NOMO-1 (cell line): ENCODE results near the gene CALM3.
"Not testable (repeated sequence)": the region's sequence is repeated elsewhere in the genome, so short reads cannot be mapped to it uniquely, and the experiment has no call there.

Experiments used
- DNase-seq, 2 experiments: peaks; one replicate each; lab custom pipeline; 2025; ENCODE audit not compliant: unreplicated experiment in 2 of 2; lab: John Stamatoyannopoulos, UW

The CALM3 gene

DNA sequence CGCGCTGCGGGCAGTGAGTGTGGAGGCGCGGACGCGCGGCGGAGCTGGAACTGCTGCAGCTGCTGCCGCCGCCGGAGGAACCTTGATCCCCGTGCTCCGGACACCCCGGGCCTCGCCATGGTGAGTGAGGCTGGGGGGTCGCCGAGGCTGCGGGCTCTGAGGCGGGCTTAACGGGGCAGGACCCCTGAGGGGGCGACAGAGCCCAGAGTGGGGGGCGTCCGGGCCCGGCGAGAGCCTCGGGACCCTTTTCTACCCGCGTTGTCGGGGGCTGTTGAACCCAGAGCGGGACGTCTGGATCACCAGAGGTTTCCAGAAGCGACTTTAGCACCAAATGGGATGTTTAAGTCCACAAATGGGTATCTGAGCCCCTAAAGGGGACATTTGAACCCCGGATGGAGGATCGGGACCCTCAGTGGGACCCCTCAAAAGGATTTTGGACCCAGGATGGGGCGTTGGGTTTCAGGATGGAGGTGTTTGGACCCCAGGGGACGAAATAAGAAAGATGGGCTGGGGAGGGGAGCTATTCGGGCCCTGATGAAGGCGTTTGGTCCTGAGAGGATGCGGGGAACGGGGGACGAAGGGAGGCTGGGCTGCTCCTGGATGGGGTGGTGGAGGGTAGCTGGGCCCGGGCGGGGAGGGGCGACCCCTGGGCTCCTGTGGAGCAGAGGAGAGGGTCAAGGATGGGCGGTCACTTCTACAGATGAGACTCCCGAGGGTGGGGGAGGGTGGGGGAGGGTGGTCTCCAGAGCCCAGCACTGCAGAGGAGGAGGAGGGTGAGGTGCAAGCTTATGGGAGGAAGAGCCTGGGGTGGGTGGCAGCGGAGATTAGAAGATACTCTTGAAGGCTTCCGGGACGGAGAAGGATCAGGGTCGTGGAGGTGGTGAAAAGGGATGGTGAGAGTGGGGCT is at the start of gene CALM3:
TSS of gene CALM3 (plus strand) at position 13 of the 907 bp plus-strand sequence. CDS start at position 118, 105 bp downstream.
- DNase-seq: no peak

GRCh38 chr19:46552891-46553290 is 48.2 kb upstream of the CALM3 start:
- no peak for DNase-seq

DNA sequence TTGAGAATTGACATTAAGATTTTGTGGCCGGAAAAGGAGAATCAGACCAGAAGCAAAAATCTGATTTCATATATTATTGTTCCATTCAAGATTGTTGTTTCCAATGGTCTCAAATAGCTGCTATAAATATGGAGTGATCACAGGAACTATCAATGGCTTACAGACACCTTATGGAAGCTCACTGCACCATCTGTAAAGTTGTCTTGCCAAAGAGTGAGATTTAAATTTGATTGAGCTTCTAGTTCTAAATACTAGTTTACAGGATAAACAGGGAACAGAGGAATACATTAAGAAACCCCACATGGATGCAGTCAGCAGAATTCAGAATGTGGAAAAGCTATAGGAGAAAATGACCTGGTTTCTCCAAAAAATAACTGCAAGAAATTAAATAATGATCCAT is 47.0 kb upstream of the CALM3 start:
- no peak for DNase-seq

- DNase-seq: peak; percentile 61 to 90
Observed at GRCh38 chr19:46555628-46556280, 45.4 kb upstream of the CALM3 start.

DNA sequence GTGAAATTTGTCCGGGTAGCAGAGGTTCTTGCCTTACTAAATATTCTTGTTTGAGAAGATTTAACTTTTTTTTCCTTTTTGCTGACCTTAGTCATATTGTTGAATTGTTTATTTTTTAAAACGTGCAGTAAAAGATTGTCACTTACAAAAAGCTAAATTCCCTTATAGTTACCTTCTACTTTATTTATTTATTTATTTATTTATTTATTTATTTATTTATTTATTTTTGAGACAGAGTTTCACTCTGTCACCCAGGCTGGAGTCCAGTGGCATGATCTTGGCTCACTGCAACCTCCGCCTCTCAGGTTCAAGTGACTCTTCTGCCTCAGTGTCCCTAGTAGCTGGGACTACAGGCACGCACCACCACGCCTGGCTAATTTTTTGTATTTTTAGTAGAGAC is 44.7 kb upstream of the CALM3 start:
- not testable (repeated sequence) for DNase-seq

DNA sequence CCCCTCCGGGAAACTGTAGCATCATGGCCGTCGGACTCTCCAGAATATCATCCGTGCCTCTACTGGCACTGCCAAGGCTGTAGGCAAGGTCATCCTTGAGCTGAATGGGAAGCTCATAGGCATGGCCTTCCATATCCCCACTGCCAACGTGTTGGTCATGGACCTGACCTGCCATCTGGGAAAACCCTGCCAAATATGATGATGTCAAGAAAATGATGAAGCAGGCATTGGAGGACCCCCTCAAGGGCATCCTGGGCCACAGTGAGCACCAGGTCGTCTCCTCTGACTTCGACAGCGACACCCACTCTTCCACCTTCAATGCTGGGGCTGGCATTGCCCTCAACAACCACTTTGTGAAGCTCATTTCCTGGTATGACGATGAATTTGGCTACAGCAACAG is 41.9 kb upstream of the CALM3 start:
- no peak for DNase-seq

DNA sequence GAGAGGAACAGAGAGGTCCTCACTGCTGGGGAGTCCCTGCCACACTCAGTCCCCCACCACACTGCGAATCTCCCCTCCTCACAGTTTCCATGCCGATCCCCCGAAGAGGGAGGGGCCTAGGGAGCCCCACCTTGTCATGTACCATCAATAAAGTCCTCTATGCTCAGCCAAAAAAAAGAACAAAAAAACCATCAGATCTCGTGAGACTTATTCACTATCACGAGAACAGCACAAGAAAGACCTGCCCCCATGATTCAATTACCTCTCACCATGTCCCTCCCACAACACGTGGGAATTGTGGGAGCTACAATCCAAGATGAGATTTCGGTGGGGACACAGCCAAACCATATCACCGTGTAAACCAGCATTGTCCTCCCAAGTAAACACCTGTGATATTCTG is 41.5 kb upstream of the CALM3 start:
- DNase-seq: not testable (repeated sequence)

DNA sequence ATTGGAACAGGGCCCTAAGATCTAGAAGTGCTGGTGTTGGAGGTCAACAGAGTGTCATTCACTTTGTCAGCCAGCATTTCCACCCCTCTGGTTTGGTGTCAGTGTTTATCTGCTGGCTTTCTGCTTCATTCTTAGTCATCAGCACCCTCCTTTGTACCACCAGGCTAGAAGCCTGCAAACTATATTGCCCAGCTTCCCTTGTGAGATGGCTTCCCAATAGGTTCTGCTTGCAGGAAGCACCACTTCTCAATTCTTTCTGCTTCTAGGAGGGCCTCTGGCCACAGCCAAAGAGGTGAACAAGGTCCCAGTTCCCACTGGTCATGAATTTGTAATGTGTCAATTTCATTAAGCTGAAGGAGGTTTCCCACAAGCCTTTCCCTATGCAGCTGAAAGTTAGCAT is 36.4 kb upstream of the CALM3 start:
- DNase-seq: no peak

GRCh38 chr19:46571495-46571894 is 29.6 kb upstream of the CALM3 start:
- DNase-seq: no peak

DNA sequence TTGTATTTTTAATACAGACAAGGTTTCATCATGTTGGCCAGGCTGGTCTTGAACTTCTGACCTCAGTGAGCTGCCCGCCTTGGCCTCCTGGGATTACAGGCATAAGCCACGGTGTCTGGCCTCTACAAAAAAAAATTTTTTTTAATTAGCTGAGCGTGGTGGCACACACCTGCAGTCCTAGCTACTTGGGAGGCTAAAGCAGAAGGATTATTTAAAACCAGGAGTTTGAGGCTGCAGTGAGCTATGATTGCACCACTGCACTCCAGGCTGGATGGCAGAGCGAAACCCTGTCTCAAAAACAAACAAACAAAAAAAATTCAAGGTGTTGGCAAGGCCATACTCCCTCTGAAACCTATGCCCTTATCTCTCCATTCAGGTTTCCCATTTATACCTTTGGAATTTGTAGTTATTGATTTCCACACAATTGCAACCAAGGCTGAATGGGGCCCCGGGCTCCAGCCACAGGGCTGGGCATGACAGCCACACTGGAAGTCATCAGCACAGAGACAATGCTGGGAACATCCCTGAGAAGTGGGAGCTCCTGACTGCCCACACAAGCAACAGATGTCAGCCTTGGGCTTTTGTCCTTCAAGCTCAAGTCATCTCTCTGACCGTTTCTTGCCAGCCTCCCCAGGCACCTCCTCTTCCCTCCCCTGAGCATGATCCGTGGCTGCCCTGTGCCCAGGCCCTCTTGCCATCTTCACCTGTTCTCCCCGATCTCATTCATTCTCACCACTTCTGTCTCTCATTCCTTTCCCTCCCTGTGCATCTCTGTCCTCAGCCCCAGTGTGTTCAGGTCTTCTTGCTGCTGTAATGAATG is 27.2 kb upstream of the CALM3 start:
- DNase-seq: no peak

- no peak for DNase-seq
Observed at GRCh38 chr19:46574533-46574932, 26.6 kb upstream of the CALM3 start.

DNA sequence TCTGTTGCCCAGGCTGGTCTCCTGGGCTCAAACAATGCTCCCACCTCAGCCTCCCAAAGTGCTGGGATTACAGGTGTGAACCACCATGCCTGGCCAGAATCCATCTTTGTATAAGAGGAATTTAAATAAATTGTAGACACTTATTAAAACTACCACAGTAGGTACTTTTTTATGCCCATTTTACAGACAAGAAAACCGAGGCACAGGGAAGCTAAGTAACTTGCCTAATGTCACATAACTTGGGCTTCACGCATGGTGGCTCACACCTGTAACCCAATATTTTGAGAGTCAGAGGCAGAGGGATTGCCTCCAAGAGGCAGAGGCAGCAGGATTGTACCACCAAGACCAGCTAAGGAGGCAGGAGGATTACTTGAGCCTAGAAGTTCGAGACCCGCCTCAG is 22.7 kb upstream of the CALM3 start:
- no peak for DNase-seq

DNA sequence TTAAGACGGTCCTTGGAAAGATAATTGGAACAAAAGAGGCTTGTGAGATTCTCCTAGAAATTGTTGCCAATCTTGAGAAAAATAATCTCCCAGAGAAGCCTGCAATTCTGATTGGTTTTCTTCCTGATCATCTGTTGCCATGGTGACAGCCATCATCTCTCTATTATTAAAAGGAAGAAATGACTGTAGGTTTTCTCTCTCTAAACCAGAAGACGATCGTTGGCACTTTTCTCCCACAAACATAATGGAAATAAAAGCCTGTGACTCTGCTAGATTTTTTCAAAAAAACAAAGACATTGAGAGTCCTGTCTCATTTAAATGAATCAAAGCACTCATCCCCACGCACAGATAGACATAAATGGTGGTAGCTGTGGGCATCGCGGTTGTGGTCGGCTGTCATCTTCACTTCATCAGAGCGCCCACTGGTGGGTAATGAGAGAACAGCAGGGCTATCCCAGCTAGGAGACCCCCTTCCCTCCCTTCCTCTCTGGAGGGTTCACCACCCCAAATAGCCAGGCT is 21.7 kb upstream of the CALM3 start:
- peak in 1 of 2 experiments; percentile 28 for DNase-seq

DNA sequence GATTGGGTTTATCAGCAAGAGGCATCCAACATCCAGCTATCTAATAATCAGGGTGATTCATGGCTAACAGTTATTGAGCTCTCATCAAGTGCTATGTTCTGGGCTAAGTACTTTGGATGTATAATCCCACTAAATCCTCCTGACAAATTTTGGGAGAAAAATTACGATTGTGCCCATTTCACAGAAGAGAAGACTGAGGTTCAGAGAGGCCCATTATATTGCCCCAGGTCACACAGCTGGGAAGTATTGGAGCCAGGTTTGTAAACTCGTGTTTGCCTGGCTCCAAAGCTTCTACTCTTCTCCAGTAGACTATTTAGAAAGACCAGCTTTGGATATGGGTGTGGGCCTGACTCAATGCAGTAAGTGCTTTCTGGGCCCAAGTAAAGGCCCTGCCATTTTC is 20.9 kb upstream of the CALM3 start:
- DNase-seq: no peak

DNA sequence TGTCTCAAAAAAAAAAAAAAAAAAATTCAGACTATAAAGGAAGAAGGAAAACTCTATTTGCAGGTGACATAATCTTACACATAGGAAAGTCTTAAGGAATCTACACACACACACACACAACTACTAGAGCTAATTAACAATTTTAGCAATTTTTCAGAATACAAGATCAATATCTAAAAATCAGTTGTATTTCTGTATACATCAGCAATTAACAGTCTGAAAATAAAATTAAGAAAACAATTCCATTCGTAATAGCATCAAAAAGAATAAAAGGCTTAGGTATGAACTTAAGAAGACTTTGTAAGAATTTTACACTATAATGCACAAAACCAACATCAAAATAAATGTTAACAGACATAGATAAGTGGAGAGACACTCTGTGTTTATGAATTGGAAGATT is 15.6 kb upstream of the CALM3 start:
- DNase-seq: no peak

DNA sequence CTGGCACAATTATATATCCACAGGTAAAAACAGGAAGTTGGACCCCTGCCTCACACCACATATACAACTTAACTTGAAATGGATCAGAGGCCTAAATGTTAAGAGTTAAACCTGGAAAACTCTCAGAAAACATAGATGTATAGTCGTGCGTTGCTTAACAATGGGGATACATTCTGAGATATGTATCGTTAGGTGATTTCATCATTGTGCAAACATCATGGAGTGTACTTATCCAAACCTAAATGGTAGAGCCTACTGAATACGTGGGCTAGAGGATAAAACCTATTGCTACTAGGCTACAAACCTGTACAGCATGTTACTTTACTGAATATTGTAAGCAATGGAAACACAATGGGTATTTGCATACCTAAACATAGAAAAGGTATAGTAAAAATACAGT is 14.8 kb upstream of the CALM3 start:
- DNase-seq: no peak

- DNase-seq: no peak
Observed at GRCh38 chr19:46587861-46588260, 13.3 kb upstream of the CALM3 start.

DNA sequence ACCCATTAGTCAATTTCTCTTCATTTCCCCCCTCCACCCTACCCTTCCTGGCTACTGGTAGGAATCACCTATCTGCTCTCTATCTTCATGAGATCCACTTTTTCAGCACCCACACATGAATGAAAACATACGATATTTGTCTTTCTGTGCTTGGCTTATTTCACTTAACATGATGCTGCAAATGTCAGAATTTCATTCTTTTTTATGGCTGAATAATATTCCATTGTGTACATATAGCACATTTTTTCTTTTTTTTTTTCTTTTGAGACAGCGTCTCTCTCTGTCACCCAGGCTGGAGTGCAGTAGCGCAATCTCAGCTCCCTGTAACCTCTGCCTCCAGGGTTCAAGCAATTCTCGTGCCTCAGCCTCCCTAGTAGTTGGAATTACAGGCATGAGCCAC is 9.9 kb upstream of the CALM3 start:
- no peak for DNase-seq

DNA sequence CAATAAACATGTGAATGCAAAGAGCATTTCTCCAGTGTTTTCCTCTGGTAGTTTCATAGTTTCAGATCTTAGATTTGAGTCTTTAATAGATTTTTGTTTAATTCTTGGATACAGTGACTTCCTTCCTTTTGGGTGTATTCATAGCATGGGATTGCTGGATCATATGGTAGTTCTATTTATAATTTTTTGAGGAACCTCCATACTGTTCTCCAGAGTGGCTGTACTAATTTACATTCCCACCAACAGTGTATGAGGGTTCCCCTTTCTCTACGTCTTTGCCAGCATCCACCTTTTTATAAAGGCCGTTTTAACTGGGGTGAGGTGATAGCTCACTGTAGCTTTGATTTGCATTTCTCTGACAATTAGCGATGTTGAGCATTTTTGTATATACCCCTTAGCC is 9.3 kb upstream of the CALM3 start:
- no peak for DNase-seq

- DNase-seq: no peak
Observed at GRCh38 chr19:46596008-46596407, 5.1 kb upstream of the CALM3 start.

DNA sequence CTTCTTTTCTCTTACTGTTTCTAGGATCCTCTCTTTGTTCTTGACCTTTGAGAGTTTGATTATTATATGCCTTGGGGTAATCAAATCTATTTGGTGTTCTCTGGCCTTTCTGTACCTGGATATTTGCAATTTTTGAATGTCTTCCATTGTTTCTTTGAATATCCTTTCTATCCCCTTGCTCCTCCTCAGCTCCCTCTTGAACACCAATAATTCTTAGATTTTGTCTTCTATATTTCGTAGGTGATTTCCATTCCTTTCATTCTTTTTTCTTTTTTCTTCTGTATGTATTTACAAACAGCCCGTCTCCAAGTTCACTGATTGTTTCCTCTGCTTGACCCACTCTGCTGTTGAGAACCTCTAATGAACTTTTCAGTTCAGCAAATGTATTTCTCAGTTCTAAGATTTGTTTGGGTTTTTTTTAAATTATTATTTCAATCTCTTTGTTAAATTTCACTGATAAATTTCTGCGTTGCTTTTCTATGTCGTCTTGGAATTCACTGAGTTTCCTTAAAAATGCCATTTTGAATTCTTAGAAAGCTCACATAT is 2.7 kb upstream of the CALM3 start:
- DNase-seq: no peak
